GM18519 (cell line): ENCODE data around the gene UFM1.
A peak's percentile ranks its signal among the peaks of the same experiment; 100 is the strongest.
"Not testable (repeated sequence)": the region's sequence is repeated elsewhere in the genome, so short reads cannot be mapped to it uniquely, and the experiment has no call there.

Experiments used
- ATAC-seq: cut with Tn5 transposase; IDR thresholded peaks from one replicate; pipeline ENCODE4 v1.9.1; 2021; ENCODE audit warnings: mild to moderate bottlenecking, moderate library complexity; ENCODE audit not compliant: unreplicated experiment, low FRiP score

The UFM1 gene

GRCh38 chr13:38349390-38350113 is at the start of gene UFM1:
Gene UFM1, plus strand, starts transcription at chr13:38349851. Its CDS starts 69 bp downstream, at chr13:38349920.
- ATAC-seq: peak; percentile 80

- ATAC-seq: no peak
Measured at GRCh38 chr13:38301236-38301635, 48.4 kb upstream of the UFM1 start.

GRCh38 chr13:38303816-38304320 is 45.8 kb upstream of the UFM1 start:
- ATAC-seq: no peak

- ATAC-seq: no peak
Measured at GRCh38 chr13:38308736-38309135, 40.9 kb upstream of the UFM1 start.

- ATAC-seq: no peak
Measured at GRCh38 chr13:38309397-38309796, 40.3 kb upstream of the UFM1 start.

GRCh38 chr13:38311175-38311574 is 38.5 kb upstream of the UFM1 start:
- not testable (repeated sequence) for ATAC-seq

GRCh38 chr13:38316129-38316528 is 33.5 kb upstream of the UFM1 start:
- no peak for ATAC-seq

- no peak for ATAC-seq
Measured at GRCh38 chr13:38321654-38322053, 28.0 kb upstream of the UFM1 start.

- ATAC-seq: no peak
Measured at GRCh38 chr13:38325426-38325825, 24.2 kb upstream of the UFM1 start.

- no peak for ATAC-seq
Measured at GRCh38 chr13:38328699-38329098, 21.0 kb upstream of the UFM1 start.

- no peak for ATAC-seq
Measured at GRCh38 chr13:38334845-38335244, 14.8 kb upstream of the UFM1 start.

GRCh38 chr13:38338089-38338488 is 11.6 kb upstream of the UFM1 start:
- ATAC-seq: no peak

GRCh38 chr13:38340624-38341023 is 9.0 kb upstream of the UFM1 start:
- no peak for ATAC-seq

- no peak for ATAC-seq
Measured at GRCh38 chr13:38341149-38341692, 8.4 kb upstream of the UFM1 start.

- ATAC-seq: no peak
Measured at GRCh38 chr13:38346764-38347163, 2.9 kb upstream of the UFM1 start.

- peak; percentile 7 for ATAC-seq
Measured at GRCh38 chr13:38348861-38349389, 726 bp upstream of the UFM1 start.

GRCh38 chr13:38350114-38350617 is 515 bp downstream of the UFM1 start:
- ATAC-seq: peak; percentile 19

GRCh38 chr13:38355595-38356119 is 6.0 kb downstream of the UFM1 start:
- no peak for ATAC-seq

- no peak for ATAC-seq
Measured at GRCh38 chr13:38358684-38359083, 9.0 kb downstream of the UFM1 start.

- ATAC-seq: no peak
Measured at GRCh38 chr13:38361542-38362262, 12.1 kb downstream of the UFM1 start.

- no peak for ATAC-seq
Measured at GRCh38 chr13:38363219-38363618, 13.6 kb downstream of the UFM1 start.
